Hematopoietic multipotent progenitor cell treated with erythropoietin and hydrocortisone succinate and interleukin-3 and kit ligand, for 8 days (in vitro differentiated cells): ENCODE data around the gene SUN2.

Experiments used
- DNase-seq: peaks from one replicate; pipeline ENCODE4 v3.0.0-alpha.2; 2015

The SUN2 gene

GRCh38 chr22:38694940-38695339 lies 60.9 kb downstream of the SUN2 start:
- peak; percentile 32 for DNase-seq

- no peak for DNase-seq
Observed at GRCh38 chr22:38694049-38694448, 61.7 kb downstream of the SUN2 start.

- no peak for DNase-seq
Observed at GRCh38 chr22:38689651-38690050, 66.1 kb downstream of the SUN2 start.

- DNase-seq: no peak
Observed at GRCh38 chr22:38685761-38686160, 70.0 kb downstream of the SUN2 start.

GRCh38 chr22:38684895-38685294 lies 70.9 kb downstream of the SUN2 start:
- DNase-seq: peak; percentile 60
